ENCODE measurements around the gene TAS2R41.
"Not testable (repeated sequence)": the region's sequence is repeated elsewhere in the genome, so short reads cannot be mapped to it uniquely, and the experiment has no call there.

TAS2R41 gene

DNA sequence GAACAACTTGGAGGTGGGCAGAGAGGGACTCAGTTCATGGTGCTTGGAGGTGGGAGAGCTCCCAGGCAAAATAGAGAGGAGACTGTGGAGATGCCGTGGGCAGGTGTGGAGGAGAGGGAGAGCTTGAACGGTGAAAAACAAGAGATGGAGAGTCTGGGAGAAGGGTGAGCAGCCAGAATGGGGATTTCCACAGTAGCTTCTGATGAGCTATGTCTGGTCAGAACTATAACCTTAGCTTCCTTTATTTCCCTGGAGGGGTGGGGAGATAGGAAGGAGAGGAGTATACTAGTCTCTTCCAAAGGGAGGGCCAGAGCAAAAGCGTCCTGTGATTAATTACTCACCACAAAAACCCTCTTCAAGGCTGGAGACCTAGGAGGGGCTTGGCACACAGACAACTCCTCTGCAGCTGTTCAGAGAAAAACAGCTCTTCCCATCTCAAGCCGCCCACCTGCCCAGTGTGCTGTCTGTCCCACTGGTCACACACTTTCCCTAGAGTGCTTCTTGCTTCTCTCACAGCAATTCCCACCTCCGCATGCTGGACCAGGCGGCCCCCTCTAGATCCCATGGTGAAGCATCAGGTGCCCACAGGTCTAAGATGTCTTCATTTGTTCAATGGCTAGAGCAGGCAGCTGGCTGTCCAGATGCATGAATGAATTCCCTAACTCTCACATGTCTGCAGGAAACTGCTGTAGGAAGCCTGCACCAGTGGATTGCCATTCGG, 41.9 kb downstream of the TAS2R41 start:
- no peak for DNase-seq

DNA sequence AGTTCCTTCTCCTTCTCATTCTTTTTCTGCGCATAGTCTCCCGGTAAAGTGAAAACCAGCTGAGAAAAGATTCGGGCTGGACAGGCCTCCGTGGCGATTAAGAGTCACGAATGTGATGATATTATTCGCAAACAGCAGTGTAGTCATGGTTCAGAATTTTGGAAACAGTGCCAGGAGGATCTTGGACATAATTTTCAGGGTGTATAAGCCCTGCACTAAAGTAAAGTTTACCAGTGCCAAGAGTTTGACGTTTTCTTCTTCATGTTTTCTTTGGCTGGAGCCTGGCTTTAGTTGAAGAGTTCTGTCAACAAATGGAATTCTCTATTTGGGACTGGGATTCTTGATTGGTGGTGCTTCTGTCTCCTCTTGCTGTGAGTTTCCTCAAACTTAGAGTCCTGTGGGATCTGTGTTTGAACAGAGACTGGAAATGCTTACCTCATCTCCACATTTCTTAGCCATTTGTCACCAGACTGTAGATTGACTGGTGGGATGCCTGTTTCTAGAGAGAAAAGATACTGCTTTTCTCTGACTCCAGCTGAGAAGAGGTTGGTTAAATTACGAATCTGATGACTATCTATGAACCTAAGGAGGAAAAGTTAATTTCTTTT, 44.7 kb downstream of the TAS2R41 start:
- DNase-seq = not testable (repeated sequence)
